Prostate gland (tissue), 2 donors: ENCODE data around the gene SLC5A1.

Source experiments
- POLR2AphosphoS5 ChIP-seq: sonication (generic); formaldehyde crosslinking; IDR thresholded peaks from one replicate; pipeline ENCODE4 v1.6.1; 2017; ENCODE audit warnings: antibody characterized with exemption
- TF ChIP-seq, protein P1 (sequence below), 4 experiments: fragments of 200-600 bp in 2 of 4; fragments of 450-650 bp in 2 of 4; sonication (generic) in 2 of 4; IDR thresholded peaks; 1 replicate in 3 of 4; 2 replicates in 1 of 4; pipeline ENCODE4 v1.5.1; 2016 to 2019; ENCODE audit warnings: antibody characterized with exemption in 4 of 4, mild to moderate bottlenecking in 2 of 4, moderate library complexity in 2 of 4

DNA sequence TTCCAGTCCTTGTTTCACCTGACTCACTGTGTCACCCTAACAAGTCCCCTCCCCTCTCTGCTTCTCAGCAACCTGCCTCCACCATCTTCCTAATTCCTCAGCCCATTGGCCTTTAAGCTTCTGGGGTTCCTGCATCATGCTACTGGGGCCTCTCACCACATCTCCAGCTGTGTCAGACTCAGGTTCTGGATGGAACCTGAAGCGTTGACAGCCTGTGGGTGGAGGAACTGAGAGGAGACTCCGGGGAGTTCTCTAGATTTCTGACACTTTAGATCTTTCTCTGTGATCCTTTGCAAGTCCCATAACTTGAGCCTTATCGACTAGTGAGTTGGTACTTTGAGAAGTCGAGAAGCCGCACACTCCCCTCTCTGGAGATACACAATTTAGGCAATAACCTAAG lies 11.6 kb upstream of the SLC5A1 start:
- TF ChIP-seq, protein P1, sequence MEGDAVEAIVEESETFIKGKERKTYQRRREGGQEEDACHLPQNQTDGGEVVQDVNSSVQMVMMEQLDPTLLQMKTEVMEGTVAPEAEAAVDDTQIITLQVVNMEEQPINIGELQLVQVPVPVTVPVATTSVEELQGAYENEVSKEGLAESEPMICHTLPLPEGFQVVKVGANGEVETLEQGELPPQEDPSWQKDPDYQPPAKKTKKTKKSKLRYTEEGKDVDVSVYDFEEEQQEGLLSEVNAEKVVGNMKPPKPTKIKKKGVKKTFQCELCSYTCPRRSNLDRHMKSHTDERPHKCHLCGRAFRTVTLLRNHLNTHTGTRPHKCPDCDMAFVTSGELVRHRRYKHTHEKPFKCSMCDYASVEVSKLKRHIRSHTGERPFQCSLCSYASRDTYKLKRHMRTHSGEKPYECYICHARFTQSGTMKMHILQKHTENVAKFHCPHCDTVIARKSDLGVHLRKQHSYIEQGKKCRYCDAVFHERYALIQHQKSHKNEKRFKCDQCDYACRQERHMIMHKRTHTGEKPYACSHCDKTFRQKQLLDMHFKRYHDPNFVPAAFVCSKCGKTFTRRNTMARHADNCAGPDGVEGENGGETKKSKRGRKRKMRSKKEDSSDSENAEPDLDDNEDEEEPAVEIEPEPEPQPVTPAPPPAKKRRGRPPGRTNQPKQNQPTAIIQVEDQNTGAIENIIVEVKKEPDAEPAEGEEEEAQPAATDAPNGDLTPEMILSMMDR (IDR thresholded peaks at IDR 0.05): no peak
- TF ChIP-seq POLR2AphosphoS5: no peak
